H9 (cell line): ENCODE data around the gene NUDT3. TPM values are rescaled to one million over a fixed set of nuclear protein-coding genes. Genes with fewer than 3 reads are reported as not detected.

ENCODE experiments used
- DNase-seq: peaks from one replicate; pipeline ENCODE4 v3.0.0-alpha.2; 2017
- H2AFZ ChIP-seq: one replicate; pipeline ENCODE4 v1.6.1; 2013; ENCODE audit warnings: mild to moderate bottlenecking, low read length, control low read depth, moderate library complexity
- H2AK5ac ChIP-seq: 2 replicates; pipeline ENCODE4 v1.6.1; 2013; ENCODE audit warnings: low read length, control low read depth, mixed read lengths; ENCODE audit not compliant: insufficient read length
- H2BK120ac ChIP-seq: one replicate; pipeline ENCODE4 v1.6.1; 2013; ENCODE audit warnings: low read depth, mild to moderate bottlenecking, low read length, control low read depth, inconsistent platforms; ENCODE audit not compliant: poor library complexity, severe bottlenecking
- H2BK12ac ChIP-seq: 2 replicates; pipeline ENCODE4 v1.6.1; 2013; ENCODE audit warnings: low read length, control low read depth, mixed read lengths, low read depth; ENCODE audit not compliant: insufficient read length
- H2BK15ac ChIP-seq: 2 replicates; pipeline ENCODE4 v1.6.1; 2013; ENCODE audit warnings: low read depth, low read length, control low read depth
- H2BK20ac ChIP-seq: one replicate; pipeline ENCODE4 v1.6.1; 2013; ENCODE audit warnings: low read depth, mild to moderate bottlenecking, low read length, control low read depth, inconsistent platforms; ENCODE audit not compliant: poor library complexity, severe bottlenecking
- H2BK5ac ChIP-seq: 2 replicates; pipeline ENCODE4 v1.6.1; 2013; ENCODE audit warnings: low read length, control low read depth, mixed read lengths; ENCODE audit not compliant: insufficient read length
- H3K14ac ChIP-seq: 2 replicates; pipeline ENCODE4 v1.6.1; 2013; ENCODE audit warnings: low read length, control low read depth; ENCODE audit not compliant: insufficient read depth
- H3K18ac ChIP-seq: 2 replicates; pipeline ENCODE4 v1.6.1; 2013; ENCODE audit warnings: low read depth, mild to moderate bottlenecking, mixed read lengths, low read length, control low read depth; ENCODE audit not compliant: insufficient read length
- H3K23ac ChIP-seq: 2 replicates; pipeline ENCODE4 v1.6.1; 2013; ENCODE audit warnings: low read length, control low read depth, mixed read lengths, low read depth; ENCODE audit not compliant: insufficient read length
- H3K23me2 ChIP-seq: 2 replicates; pipeline ENCODE4 v1.6.1; 2013; ENCODE audit warnings: low read depth, mild to moderate bottlenecking, mixed read lengths, low read length, control low read depth; ENCODE audit not compliant: insufficient read length, poor library complexity, severe bottlenecking
- H3K27ac ChIP-seq: 2 replicates; pipeline ENCODE4 v1.5.1; 2013; ENCODE audit warnings: low read length, control low read depth, mixed read lengths, low read depth; ENCODE audit not compliant: insufficient read length
- H3K27me3 ChIP-seq: 2 replicates; pipeline ENCODE4 v1.6.1; 2013; ENCODE audit warnings: low read length, control low read depth, inconsistent platforms; ENCODE audit not compliant: insufficient read depth
- H3K4ac ChIP-seq: 2 replicates; pipeline ENCODE4 v1.6.1; 2013; ENCODE audit warnings: low read depth, mild to moderate bottlenecking, control low read depth, inconsistent platforms, low read length, moderate library complexity
- H3K4me1 ChIP-seq: 2 replicates; pipeline ENCODE4 v1.6.1; 2013; ENCODE audit warnings: low read length, control low read depth, inconsistent platforms; ENCODE audit not compliant: insufficient read depth
- H3K4me2 ChIP-seq: 2 replicates; pipeline ENCODE4 v1.6.1; 2013; ENCODE audit warnings: low read length, control low read depth, mixed read lengths; ENCODE audit not compliant: insufficient read length, insufficient read depth
- H3K56ac ChIP-seq: 2 replicates; pipeline ENCODE4 v1.6.1; 2013; ENCODE audit warnings: low read depth, mild to moderate bottlenecking, mixed read lengths, low read length, control low read depth; ENCODE audit not compliant: insufficient read length
- H3K79me1 ChIP-seq: 2 replicates; pipeline ENCODE4 v1.6.1; 2013; ENCODE audit warnings: low read depth, mild to moderate bottlenecking, moderate library complexity, low read length, control low read depth, inconsistent platforms; ENCODE audit not compliant: insufficient read depth, poor library complexity, severe bottlenecking
- H3K79me2 ChIP-seq: 2 replicates; pipeline ENCODE4 v1.6.1; 2013; ENCODE audit warnings: low read length, control low read depth, inconsistent platforms; ENCODE audit not compliant: insufficient read depth
- H3K9ac ChIP-seq: 2 replicates; pipeline ENCODE4 v1.6.1; 2013; ENCODE audit warnings: low read length, control low read depth, mixed read lengths; ENCODE audit not compliant: insufficient read length; ENCODE audit errors: extremely low read depth
- H3K9me3 ChIP-seq: one replicate; pipeline ENCODE4 v1.6.1; 2013; ENCODE audit warnings: low read depth, low read length, inconsistent platforms; ENCODE audit not compliant: control insufficient read depth
- H3T11ph ChIP-seq: one replicate; pipeline ENCODE4 v1.6.1; 2013; ENCODE audit warnings: mild to moderate bottlenecking, low read length, control low read depth, inconsistent platforms
- H4K20me1 ChIP-seq: one replicate; pipeline ENCODE4 v1.6.1; 2013; ENCODE audit not compliant: control insufficient read depth, insufficient read length, insufficient read depth
- H4K5ac ChIP-seq: 2 replicates; pipeline ENCODE4 v1.6.1; 2013; ENCODE audit warnings: low read depth, mild to moderate bottlenecking, mixed read lengths, low read length, control low read depth; ENCODE audit not compliant: insufficient read length
- H4K8ac ChIP-seq: replicated peaks from 2 replicates; pipeline ENCODE4 v1.6.1; 2013; ENCODE audit warnings: low read length, control low read depth, mixed read lengths, low read depth; ENCODE audit not compliant: insufficient read length
- H4K91ac ChIP-seq: 2 replicates; pipeline ENCODE4 v1.6.1; 2013; ENCODE audit warnings: low read depth, mild to moderate bottlenecking, moderate library complexity, mixed read lengths, low read length, control low read depth; ENCODE audit not compliant: insufficient read length
- H3K27ac Mint-ChIP-seq, 3 experiments: 2 replicates in 2 of 3; 3 replicates in 1 of 3; pipeline ENCODE4 v1.8.0; 2020 to 2021; ENCODE audit warnings: mixed read lengths in 3 of 3, mild to moderate bottlenecking in 1 of 3, moderate library complexity in 1 of 3
- H3K27me3 Mint-ChIP-seq: 2 replicates; pipeline ENCODE4 v1.8.0; 2021; ENCODE audit warnings: low read depth, mild to moderate bottlenecking, moderate library complexity, mixed read lengths
- H3K36me3 Mint-ChIP-seq, 3 experiments: 2 replicates in 2 of 3; 3 replicates in 1 of 3; pipeline ENCODE4 v1.8.0; 2020 to 2021; ENCODE audit warnings: low read depth in 3 of 3, mixed read lengths in 3 of 3; ENCODE audit not compliant: insufficient read depth in 1 of 3
- H3K4me1 Mint-ChIP-seq, 2 experiments: 2 replicates each; pipeline ENCODE4 v1.8.0; 2020; ENCODE audit warnings: mixed read lengths in 2 of 2
- H3K4me3 Mint-ChIP-seq, 2 experiments: 2 replicates in 1 of 2; 3 replicates in 1 of 2; pipeline ENCODE4 v1.8.0; 2020 to 2021; ENCODE audit warnings: mild to moderate bottlenecking in 2 of 2, mixed read lengths in 2 of 2, moderate library complexity in 1 of 2
- H3K9me3 Mint-ChIP-seq, 2 experiments: 2 replicates in 1 of 2; 3 replicates in 1 of 2; pipeline ENCODE4 v1.8.0; 2020; ENCODE audit warnings: mild to moderate bottlenecking in 2 of 2, mixed read lengths in 2 of 2, moderate library complexity in 1 of 2
- WGBS: extraction: QIAGEN DNeasy Blood & Tissue Kit; methylation state at CpG from one replicate; pipeline ENCODE4 v1.1.7; 2013; ENCODE audit warnings: missing lambda C conversion rate, low lambda C conversion rate, mixed read lengths; ENCODE audit not compliant: insufficient read length; ENCODE audit errors: extremely low coverage; 5-methylcytosine and 5-hydroxymethylcytosine counted together
- total RNA-seq: library from RNA; stranded (reverse); gene quantifications from 2 replicates; pipeline ENCODE4 v1.2.1, GENCODE V29; 2021
- TF ChIP-seq, protein P1 (sequence below): fragments of 200-600 bp; sonication (generic); conservative IDR thresholded peaks from 3 replicates; pipeline ENCODE4 v1.8.0; 2021; ENCODE audit warnings: antibody characterized with exemption, mild to moderate bottlenecking

Gene NUDT3
- total RNA-seq, 1 experiment from 2014 or later, result 23.6 TPM

DNA sequence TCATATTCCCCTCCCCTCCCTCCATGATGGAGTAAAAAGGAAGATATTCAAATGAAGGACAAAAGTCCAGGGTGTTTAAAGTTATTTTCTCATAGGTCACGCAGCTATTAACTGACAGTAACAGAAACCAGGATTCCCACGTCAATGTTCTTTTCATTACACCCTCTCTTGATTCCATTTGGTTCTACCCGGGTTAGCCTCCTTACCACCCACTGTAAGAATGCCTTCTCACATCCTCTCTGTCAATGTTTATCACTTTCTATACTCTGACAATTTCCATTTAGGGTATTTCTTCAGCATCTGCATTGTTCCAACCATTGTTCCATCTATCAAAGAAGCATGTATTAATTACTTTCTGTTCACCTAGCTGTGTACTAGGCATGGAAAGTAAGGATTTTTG, 52.1 kb downstream of the NUDT3 start:
- WGBS, result no CpG with 5 or more reads among the region's 3 CpGs
- Mint-ChIP-seq H3K9me3 (no peaks in the 10 kb centered on the region; a peak in 1 of 5 replicates), H3K36me3 (peaks cover 0 to 5% (median 2%) of the 10 kb centered on the region in 3 experiments; a peak in 4 of 7 replicates), H3K27ac (no peak overlapping the region), H3K4me1 (peaks cover 10 to 33% of the 10 kb centered on the region in 2 experiments), H3K27me3 (no peaks in the 10 kb centered on the region), H3K4me3 (no peak overlapping the region)
- H3K4me1 ChIP-seq, result no peaks in the 10 kb centered on the region
- no peak overlapping the region for H2BK20ac ChIP-seq
- H3K4me2 ChIP-seq, result no peak overlapping the region
- no peak overlapping the region for H2BK120ac ChIP-seq
- H3K9me3 ChIP-seq, result no peaks in the 10 kb centered on the region
- DNase-seq, result no peak
- H3K56ac ChIP-seq, result no peak overlapping the region
- no peak overlapping the region for H3K9ac ChIP-seq
- H3K14ac ChIP-seq, result no peak overlapping the region
- no peak overlapping the region for H4K5ac ChIP-seq
- H3K4ac ChIP-seq, result no peak overlapping the region
- TF ChIP-seq, protein P1, sequence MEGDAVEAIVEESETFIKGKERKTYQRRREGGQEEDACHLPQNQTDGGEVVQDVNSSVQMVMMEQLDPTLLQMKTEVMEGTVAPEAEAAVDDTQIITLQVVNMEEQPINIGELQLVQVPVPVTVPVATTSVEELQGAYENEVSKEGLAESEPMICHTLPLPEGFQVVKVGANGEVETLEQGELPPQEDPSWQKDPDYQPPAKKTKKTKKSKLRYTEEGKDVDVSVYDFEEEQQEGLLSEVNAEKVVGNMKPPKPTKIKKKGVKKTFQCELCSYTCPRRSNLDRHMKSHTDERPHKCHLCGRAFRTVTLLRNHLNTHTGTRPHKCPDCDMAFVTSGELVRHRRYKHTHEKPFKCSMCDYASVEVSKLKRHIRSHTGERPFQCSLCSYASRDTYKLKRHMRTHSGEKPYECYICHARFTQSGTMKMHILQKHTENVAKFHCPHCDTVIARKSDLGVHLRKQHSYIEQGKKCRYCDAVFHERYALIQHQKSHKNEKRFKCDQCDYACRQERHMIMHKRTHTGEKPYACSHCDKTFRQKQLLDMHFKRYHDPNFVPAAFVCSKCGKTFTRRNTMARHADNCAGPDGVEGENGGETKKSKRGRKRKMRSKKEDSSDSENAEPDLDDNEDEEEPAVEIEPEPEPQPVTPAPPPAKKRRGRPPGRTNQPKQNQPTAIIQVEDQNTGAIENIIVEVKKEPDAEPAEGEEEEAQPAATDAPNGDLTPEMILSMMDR, result no peak
- H4K20me1 ChIP-seq, result no peaks in the 10 kb centered on the region
- H3K79me1 ChIP-seq, result no peaks in the 10 kb centered on the region
- no peak overlapping the region for H2AK5ac ChIP-seq
- no peak overlapping the region for H3K27ac ChIP-seq
- no peak overlapping the region for H3K18ac ChIP-seq
- no peak overlapping the region for H2BK15ac ChIP-seq
- no peaks in the 10 kb centered on the region for H3K23me2 ChIP-seq
- no peaks in the 10 kb centered on the region; the same call in 1 of the 2 replicates for H3K79me2 ChIP-seq
- H3T11ph ChIP-seq, result no peak overlapping the region
- H3K27me3 ChIP-seq, result no peaks in the 10 kb centered on the region
- H2AFZ ChIP-seq, result no peak overlapping the region
- no peak overlapping the region for H4K91ac ChIP-seq
- H4K8ac ChIP-seq, result no peak overlapping the region
- H2BK12ac ChIP-seq, result no peak overlapping the region
- no peak overlapping the region for H2BK5ac ChIP-seq
- H3K23ac ChIP-seq, result no peak overlapping the region
